ENCODE data around the gene CTBP1. TPM values are rescaled to one million over a fixed set of nuclear protein-coding genes. Genes with fewer than 3 reads are reported as not detected.

Gene CTBP1
- total RNA-seq, 1 experiment from 2014 or later: 631 TPM

- no peak for DNase-seq (ENCODE audit: low spot score)
These were observed 23.4 kb downstream of the CTBP1 start for GRCh38 chr4:1225272-1226143.

DNA sequence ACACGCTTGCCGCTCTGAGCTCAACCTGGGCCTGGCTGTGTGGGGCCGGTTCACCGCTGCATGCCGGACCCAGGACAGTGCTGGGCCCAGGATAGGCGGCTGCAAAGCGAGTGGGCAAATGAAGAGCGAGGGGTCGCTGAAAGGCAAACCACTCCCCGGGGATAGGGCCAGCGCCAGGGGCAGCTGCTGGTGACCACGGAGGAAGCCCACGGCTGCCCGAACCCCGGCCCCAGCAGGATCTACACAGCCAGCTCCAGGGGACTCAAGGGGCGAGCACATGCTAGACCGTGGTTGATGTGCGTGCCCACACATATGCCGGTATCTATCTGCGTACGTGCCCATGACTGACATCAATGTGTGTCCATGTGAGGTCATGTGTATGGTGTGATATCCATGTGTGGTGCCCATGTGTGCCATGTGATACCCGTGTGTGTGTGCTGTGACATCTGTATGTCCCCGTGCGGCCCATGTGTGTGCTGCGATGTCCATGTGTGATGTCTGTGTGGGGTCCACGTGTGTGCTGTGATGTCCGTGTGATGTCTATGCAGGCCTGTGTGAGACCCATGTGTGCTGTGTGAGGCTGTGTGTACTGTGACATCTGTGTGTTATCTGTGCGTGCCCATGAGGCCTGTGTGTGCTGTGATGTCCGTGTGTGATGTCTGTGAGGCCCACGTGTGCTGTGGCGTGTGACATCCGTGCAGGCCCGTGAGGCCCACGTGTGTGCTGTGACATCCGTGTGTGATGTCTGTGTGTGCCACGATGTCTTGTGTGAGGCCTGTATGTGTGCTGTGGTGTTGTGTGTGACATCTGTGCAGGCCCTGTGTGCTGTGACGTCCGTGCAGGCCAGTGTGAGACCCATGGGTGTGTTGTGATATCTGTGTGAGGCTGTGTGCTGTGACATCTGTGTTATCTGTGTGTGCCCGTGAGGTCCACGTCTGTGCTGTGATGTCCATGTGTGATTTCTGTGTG is 24.8 kb downstream of the CTBP1 start:
- DNase-seq (ENCODE audit: low spot score): no peak

DNA sequence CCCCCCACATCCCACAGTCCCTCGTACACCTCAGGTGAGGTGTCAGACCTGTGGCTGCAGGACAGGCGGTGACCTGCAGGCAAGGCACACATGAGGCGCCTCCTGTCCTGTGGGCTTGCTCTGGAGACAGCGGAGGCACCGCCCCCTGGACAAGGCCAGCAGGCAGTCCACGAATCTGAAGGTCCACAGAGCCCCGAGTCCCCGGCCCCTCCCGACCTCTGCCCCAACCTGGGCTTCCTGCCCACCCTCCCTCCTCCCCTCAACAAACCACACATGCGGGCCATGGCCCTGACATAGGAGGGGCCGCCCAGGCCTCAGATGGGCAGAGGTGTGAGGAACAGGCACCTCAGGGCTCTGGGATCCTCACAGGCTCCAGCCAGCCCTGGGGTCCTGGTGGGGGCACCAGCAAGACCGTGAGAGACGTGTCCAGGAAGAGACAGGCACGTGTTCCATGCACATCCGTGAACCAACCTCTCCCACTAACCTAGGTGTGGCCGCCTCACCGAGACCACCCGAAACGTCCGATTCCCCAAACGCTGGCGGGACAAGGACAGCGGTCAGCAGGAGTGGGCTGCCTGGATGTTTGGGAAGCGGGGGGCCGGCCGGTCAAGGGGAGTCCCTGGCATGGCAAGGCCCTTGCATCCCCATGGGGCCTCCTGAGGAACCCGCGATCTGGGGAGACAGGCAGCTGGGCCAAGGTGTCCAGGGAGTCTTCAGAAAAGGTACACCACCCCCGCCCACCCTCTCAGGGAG is 25.8 kb downstream of the CTBP1 start:
- DNase-seq (ENCODE audit: low spot score): no peak

- no peak for DNase-seq (ENCODE audit: low spot score)
These were observed 26.7 kb downstream of the CTBP1 start for GRCh38 chr4:1222036-1222789.

GRCh38 chr4:1221155-1221870 is 27.6 kb downstream of the CTBP1 start:
- DNase-seq (ENCODE audit: low spot score): no peak

GRCh38 chr4:1220566-1220965 is 28.4 kb downstream of the CTBP1 start:
- no peak for DNase-seq (ENCODE audit: low spot score)

DNA sequence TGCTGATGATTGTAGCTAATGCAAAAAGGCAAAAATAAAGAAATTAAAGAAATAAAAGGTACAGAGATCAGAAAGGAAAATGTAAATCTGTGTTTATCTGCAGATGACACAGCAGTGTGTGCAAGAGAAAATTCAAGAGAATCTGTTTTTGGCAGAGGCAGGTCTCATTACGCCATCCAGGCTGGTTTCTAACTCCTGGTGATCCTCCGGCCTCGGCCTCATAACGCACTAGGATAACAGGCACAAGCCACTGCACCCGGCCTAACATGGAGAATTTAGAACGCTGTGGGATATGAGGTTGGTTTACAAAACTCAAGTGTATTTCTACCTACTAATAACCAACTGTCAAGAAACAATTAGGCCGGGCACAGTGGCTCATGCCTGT is 29.4 kb downstream of the CTBP1 start:
- DNase-seq (ENCODE audit: low spot score): no peak

GRCh38 chr4:1218634-1219565 is 30.0 kb downstream of the CTBP1 start:
- no peak for DNase-seq (ENCODE audit: low spot score)

- DNase-seq (ENCODE audit: low spot score): no peak
These were observed 31.6 kb downstream of the CTBP1 start for GRCh38 chr4:1217366-1217765.

- DNase-seq (ENCODE audit: low spot score): no peak
These were observed 32.0 kb downstream of the CTBP1 start for GRCh38 chr4:1216869-1217294.

DNA sequence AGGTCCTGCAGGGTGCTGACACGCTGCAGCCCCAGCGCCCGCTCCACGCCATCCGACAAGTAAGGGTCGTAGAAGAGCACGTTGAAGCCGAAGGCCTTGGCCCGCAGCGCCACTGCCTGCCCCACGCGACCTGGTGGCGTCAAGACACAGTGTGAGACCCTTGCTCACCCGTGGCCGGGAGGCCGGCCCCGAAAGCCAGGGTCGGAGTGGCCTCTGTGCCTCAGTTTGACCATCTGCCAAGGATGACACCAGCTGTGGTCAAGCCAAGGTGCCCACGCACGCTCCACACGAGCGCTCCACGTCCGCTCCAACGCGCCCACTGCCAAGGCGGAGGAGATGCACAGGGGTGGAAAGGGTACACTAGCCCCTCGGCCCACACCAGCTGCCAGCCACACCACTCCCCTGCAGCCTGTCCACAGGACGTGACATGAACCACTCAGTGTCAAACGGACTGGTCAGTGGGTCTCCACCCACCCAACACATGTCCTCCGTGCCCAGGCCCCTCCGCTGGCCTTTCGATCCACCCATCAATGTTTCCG is 32.8 kb downstream of the CTBP1 start:
- DNase-seq (ENCODE audit: low spot score): no peak

DNA sequence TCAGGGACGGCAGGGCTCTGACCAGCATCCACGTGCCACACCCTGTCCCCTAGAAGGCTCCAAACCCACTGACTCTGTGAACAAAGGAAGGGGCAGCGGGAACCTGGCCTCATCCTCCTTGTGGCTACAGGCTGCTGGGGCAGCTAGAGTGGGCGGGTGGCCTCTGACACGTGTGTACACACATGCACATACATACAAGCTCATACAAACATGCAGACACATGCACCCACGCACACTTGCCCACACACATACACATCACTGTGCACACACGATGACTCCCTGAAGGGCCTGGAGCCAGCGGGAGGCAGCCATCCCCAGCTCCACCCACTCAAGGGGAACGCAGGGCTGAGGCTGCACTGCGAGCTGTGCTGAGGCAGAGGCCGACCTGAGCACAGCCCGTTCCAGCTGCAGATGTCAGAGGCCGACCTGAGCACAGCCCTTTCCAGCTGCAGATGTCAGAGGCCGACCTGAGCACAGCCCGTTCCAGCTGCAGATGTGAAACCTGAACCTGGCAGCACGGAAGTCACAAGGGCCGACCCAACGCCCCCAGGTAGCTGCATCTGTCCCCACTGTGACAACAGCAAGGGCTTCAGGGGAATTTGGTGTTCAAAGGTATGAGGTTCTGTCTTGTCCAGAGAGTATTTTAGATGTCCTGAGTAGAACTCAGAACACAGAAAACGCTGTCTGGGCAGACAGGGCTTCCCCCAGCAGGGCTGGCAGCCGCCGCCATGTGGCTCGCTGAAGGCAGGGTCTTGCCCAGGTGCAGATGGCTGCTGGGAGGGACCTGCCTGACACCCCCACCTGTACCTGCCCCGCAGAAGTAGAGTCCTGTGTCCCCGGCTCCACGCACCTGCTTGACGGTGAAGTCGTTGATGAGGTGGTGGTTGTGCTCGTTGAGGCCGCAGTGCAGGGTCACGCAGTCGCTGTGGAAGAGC is 33.5 kb downstream of the CTBP1 start:
- no peak for DNase-seq (ENCODE audit: low spot score)

DNA sequence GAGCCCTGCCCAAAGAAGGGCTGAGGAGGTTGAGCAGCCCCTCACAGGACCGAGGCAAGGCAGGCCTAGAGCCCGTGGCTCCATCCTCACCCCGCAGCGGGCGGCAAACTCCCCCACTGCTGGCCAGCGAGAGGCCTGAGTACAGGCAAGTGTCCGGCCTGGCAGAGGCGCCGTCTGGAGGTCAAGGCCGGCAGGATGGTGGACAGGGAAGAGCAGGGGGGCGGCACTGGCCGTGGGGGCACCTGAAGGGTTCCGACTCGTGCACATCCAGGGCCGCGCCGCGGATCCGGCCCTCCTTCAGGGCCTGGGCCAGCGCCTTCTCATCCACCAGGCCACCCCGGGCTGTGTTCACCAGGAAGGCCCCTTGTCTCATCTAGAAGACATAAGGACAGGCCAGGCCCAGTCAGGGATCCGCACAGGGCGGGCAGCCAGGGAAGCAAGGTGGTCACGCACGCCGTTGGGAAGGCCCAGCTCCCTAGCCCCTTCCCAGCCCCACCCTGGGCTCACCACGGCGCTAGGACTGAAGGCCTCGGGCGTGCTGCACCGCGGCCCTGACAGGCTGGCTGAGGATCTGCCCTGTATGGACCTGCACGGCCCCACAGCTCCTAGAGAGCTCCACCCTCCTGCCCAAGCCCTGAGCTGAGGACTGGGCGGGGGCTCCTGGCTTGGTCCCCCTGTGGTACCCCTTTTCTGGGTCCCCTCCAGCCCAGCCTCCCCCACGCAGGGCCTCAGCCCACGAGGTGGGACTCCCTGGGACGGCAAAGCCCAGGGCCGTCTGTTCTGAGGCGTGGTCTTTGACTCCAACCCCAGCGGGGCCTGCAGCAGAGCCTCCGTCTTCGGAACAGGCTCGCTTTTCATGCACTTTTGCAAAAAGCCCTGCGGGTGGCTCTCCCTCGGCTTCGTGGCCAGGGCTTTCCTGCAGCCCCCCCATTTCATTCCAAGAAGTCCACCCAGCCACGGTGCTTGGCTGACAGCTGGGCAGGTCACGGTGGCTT is 34.5 kb downstream of the CTBP1 start:
- DNase-seq (ENCODE audit: low spot score): no peak

DNA sequence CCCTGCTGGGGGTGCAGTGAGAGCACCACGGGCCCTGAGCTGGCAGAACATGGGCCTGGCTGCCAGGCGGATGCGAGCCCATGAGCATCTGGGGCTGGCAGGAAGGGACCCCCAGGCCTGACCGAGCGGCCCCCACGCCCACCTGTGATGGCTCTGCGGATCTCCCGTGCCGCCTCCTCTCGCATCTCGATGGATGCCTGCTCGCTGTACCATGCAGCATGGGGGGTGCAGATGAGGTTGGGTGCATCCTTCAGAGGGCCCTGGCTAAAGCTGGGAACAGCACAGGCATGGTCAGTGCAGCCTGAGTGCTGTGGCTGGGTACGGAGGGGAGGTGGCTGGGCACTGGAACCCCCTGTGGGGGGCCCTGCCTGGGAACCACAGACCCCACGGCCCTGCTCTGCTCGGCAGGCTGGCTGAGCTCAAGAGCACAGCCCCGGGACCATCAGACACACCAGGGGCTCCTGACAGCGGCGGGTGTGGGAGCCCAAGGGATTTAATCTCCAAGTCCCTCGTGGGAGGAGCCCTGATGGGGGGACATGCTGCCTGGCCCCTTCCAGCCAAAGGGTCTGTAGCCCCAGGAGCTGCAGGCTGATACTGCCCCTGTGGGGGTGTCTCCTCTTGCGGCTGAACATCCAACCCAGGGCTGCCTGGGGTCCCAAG is 35.5 kb downstream of the CTBP1 start:
- no peak for DNase-seq (ENCODE audit: low spot score)

DNA sequence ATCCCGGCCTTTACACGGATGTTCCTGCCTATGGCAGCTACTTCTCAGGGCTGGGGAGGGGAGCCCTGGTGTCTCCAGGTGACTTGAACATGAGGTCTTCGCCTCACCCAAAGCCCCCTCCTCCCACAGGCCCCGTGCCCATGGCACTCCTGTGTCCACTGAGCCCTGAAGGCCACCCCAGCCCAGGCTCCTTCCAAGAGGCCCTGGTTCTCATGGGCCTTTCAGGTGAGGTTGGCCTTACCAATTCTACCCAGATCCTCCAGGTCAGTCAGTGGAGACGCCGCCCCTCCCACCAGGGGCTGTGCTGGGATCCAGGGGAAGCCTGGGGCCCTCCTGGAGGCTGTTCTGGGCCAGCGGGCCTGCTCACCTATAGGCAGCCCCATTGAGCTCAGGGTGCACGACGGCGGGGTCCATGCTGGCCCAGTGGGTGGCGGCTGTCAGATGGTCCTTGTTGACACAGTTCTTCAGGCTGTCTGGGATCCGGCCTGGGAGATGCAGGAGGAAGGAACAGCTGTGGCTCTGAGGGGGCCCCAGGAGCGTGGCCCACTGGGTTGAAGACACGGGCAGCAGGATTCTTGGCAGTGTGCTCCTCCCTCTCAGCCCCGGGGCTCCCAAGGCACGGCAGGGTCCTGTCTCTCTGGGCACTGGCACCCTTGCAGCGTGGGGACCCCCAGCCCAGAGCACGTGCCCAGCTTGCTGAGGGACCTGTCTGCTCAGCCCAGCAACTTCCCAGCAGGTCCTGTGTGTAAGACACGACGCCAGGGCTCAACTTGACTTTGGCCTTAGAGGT is 36.2 kb downstream of the CTBP1 start:
- no peak for DNase-seq (ENCODE audit: low spot score)

All from HT-29 (cell line).